Measurements from ENCODE around the gene LEMD3.

DNA sequence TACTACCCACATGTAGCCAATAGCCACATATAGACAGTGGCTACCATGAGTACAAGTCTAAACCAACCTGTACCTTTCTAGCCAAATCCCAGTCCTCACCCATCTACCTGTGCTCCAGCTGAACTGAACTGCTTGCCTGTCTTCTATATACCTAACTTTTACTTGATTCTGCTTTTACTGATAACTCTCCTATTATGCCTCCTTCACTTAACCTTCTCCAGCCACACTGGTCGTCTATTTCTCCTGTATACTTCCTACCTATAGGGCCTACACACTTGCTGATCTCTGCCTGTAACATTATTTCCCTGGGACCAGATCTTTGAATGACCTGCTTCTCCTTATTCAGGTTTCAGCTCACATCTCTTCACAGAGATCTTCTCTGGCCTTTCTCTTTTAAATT is 83.1 kb downstream of the LEMD3 start:
- TF ChIP-seq, protein P1, sequence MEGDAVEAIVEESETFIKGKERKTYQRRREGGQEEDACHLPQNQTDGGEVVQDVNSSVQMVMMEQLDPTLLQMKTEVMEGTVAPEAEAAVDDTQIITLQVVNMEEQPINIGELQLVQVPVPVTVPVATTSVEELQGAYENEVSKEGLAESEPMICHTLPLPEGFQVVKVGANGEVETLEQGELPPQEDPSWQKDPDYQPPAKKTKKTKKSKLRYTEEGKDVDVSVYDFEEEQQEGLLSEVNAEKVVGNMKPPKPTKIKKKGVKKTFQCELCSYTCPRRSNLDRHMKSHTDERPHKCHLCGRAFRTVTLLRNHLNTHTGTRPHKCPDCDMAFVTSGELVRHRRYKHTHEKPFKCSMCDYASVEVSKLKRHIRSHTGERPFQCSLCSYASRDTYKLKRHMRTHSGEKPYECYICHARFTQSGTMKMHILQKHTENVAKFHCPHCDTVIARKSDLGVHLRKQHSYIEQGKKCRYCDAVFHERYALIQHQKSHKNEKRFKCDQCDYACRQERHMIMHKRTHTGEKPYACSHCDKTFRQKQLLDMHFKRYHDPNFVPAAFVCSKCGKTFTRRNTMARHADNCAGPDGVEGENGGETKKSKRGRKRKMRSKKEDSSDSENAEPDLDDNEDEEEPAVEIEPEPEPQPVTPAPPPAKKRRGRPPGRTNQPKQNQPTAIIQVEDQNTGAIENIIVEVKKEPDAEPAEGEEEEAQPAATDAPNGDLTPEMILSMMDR (IDR thresholded peaks at IDR 0.05): no peak
- TF ChIP-seq POLR2A (IDR thresholded peaks at IDR 0.05): no peak

All from uterus (tissue), 2 donors.